ENCODE data around the gene KRT7. TPM values are rescaled to one million over a fixed set of nuclear protein-coding genes. Genes with fewer than 3 reads are reported as not detected.
"Not testable (repeated sequence)": the region's sequence is repeated elsewhere in the genome, so short reads cannot be mapped to it uniquely, and the experiment has no call there.

KRT7 gene
- polyA plus RNA-seq, 1 donor = 0.86 TPM

- DNase-seq (ENCODE audit: low read depth) = no peak
Measured at GRCh38 chr12:52229836-52230343, 3.2 kb upstream of the KRT7 start.

- DNase-seq (ENCODE audit: low read depth) = no peak
Measured at GRCh38 chr12:52230364-52231281, 2.4 kb upstream of the KRT7 start.

- no peak for DNase-seq (ENCODE audit: low read depth)
Measured at GRCh38 chr12:52231305-52232202, 1.5 kb upstream of the KRT7 start.

GRCh38 chr12:52232203-52232673, 805 bp upstream of the KRT7 start:
- DNase-seq (ENCODE audit: low read depth) = no peak

- DNase-seq (ENCODE audit: low read depth) = no peak
Measured at GRCh38 chr12:52233462-52234207, 592 bp downstream of the KRT7 start.

- no peak for DNase-seq (ENCODE audit: low read depth)
Measured at GRCh38 chr12:52234223-52234810, 1.3 kb downstream of the KRT7 start.

- DNase-seq (ENCODE audit: low read depth) = no peak
Measured at GRCh38 chr12:52235001-52235764, 2.1 kb downstream of the KRT7 start.

- DNase-seq (ENCODE audit: low read depth) = no peak
Measured at GRCh38 chr12:52235822-52236361, 2.8 kb downstream of the KRT7 start.

- no peak for DNase-seq (ENCODE audit: low read depth)
Measured at GRCh38 chr12:52236386-52237050, 3.5 kb downstream of the KRT7 start.

GRCh38 chr12:52238207-52238840, 5.3 kb downstream of the KRT7 start:
- DNase-seq (ENCODE audit: low read depth) = no peak

- DNase-seq (ENCODE audit: low read depth) = no peak
Measured at GRCh38 chr12:52238916-52239646, 6.0 kb downstream of the KRT7 start.

- DNase-seq (ENCODE audit: low read depth) = no peak
Measured at GRCh38 chr12:52239767-52240166, 6.7 kb downstream of the KRT7 start.

- DNase-seq (ENCODE audit: low read depth) = not testable (repeated sequence)
Measured at GRCh38 chr12:52240247-52240646, 7.2 kb downstream of the KRT7 start.

- DNase-seq (ENCODE audit: low read depth) = no peak
Measured at GRCh38 chr12:52241205-52241842, 8.3 kb downstream of the KRT7 start.

GRCh38 chr12:52242442-52243258, 9.6 kb downstream of the KRT7 start:
- no peak for DNase-seq (ENCODE audit: low read depth)

- DNase-seq (ENCODE audit: low read depth) = no peak
Measured at GRCh38 chr12:52243259-52243855, 10.3 kb downstream of the KRT7 start.
